ENCODE data around the gene SGMS1.

- TF ChIP-seq CTCF (IDR thresholded peaks at IDR 0.05; ENCODE audit: low read depth, low read length): no peak
- TF ChIP-seq EZH2phosphoT487 (IDR thresholded peaks at IDR 0.05; ENCODE audit: low read depth): no peak
Observed at GRCh38 chr10:50358925-50359687, 264.6 kb downstream of the SGMS1 start.
